HS-27A (cell line): ENCODE data around the gene ATG7.
A peak's percentile ranks its signal among the peaks of the same experiment; 100 is the strongest.
"Not testable (repeated sequence)": the region's sequence is repeated elsewhere in the genome, so short reads cannot be mapped to it uniquely, and the experiment has no call there.

Source experiments
- DNase-seq: peaks from one replicate; pipeline ENCODE4 v3.0.0-alpha.2; 2012; ENCODE audit warnings: low read depth, missing footprints

ATG7 gene

GRCh38 chr3:11389386-11390268, 117.4 kb downstream of the ATG7 start:
- DNase-seq: no peak

- DNase-seq: no peak
These were observed 118.4 kb downstream of the ATG7 start for GRCh38 chr3:11390411-11391131.

GRCh38 chr3:11391174-11391879, 119.1 kb downstream of the ATG7 start:
- no peak for DNase-seq

- peak; percentile 19 for DNase-seq
These were observed 120.0 kb downstream of the ATG7 start for GRCh38 chr3:11392014-11392859.

GRCh38 chr3:11392860-11393114, 120.6 kb downstream of the ATG7 start:
- no peak for DNase-seq

GRCh38 chr3:11393401-11393800, 121.2 kb downstream of the ATG7 start:
- DNase-seq: no peak

- no peak for DNase-seq
These were observed 122.2 kb downstream of the ATG7 start for GRCh38 chr3:11394392-11394791.

- no peak for DNase-seq
These were observed 128.0 kb downstream of the ATG7 start for GRCh38 chr3:11400213-11400612.

GRCh38 chr3:11401434-11401833, 129.2 kb downstream of the ATG7 start:
- no peak for DNase-seq

- DNase-seq: no peak
These were observed 133.1 kb downstream of the ATG7 start for GRCh38 chr3:11405323-11405722.

- DNase-seq: no peak
These were observed 135.4 kb downstream of the ATG7 start for GRCh38 chr3:11407644-11408043.

GRCh38 chr3:11408324-11408859, 136.2 kb downstream of the ATG7 start:
- DNase-seq: not testable (repeated sequence)

- no peak for DNase-seq
These were observed 138.4 kb downstream of the ATG7 start for GRCh38 chr3:11410564-11410963.

GRCh38 chr3:11411956-11412355, 139.8 kb downstream of the ATG7 start:
- no peak for DNase-seq

- DNase-seq: no peak
These were observed 140.9 kb downstream of the ATG7 start for GRCh38 chr3:11413071-11413470.

- DNase-seq: no peak
These were observed 142.9 kb downstream of the ATG7 start for GRCh38 chr3:11415099-11415498.

GRCh38 chr3:11420066-11420465, 147.9 kb downstream of the ATG7 start:
- DNase-seq: no peak

GRCh38 chr3:11422291-11422690, 150.1 kb downstream of the ATG7 start:
- no peak for DNase-seq

- no peak for DNase-seq
These were observed 151.7 kb downstream of the ATG7 start for GRCh38 chr3:11423868-11424267.

GRCh38 chr3:11424277-11424676, 152.1 kb downstream of the ATG7 start:
- no peak for DNase-seq

- DNase-seq: no peak
These were observed 158.0 kb downstream of the ATG7 start for GRCh38 chr3:11430207-11430606.

GRCh38 chr3:11430624-11431023, 158.4 kb downstream of the ATG7 start:
- DNase-seq: no peak
